ENCODE measurements around the gene TP53. TPM values are rescaled to one million over a fixed set of nuclear protein-coding genes. Genes with fewer than 3 reads are reported as not detected.

The TP53 gene
- total RNA-seq, 2 donors from 2014 or later = 98.2 to 112 TPM

GRCh38 chr17:7673239-7673638, 14.1 kb downstream of the TP53 start:
- peaks cover 21% of the 10 kb centered on the region for H3K36me3 Mint-ChIP-seq
- no peak overlapping the region for H3K4me3 Mint-ChIP-seq
- no peak overlapping the region for H3K27ac Mint-ChIP-seq
- H3K27me3 Mint-ChIP-seq = no peaks in the 10 kb centered on the region
- H3K9me3 Mint-ChIP-seq = peaks cover 8% of the 10 kb centered on the region
- ATAC-seq (no peak), DNase-seq (ENCODE audit: low spot score) (no peak)
- peaks cover 5 to 8% of the 10 kb centered on the region in 2 donors for H3K4me1 Mint-ChIP-seq (ENCODE audit: low read depth in 2 of 2)

- no peak for DNase-seq (ENCODE audit: low spot score)
- H3K36me3 Mint-ChIP-seq = peaks cover 4% of the 10 kb centered on the region
- H3K27me3 Mint-ChIP-seq = no peaks in the 10 kb centered on the region
- no peaks in the 10 kb centered on the region for H3K4me1 Mint-ChIP-seq (ENCODE audit: low read depth in 2 of 2)
- no peak for ATAC-seq
- H3K9me3 Mint-ChIP-seq = peaks cover 3% of the 10 kb centered on the region
- H3K27ac Mint-ChIP-seq = no peak overlapping the region
- H3K4me3 Mint-ChIP-seq = no peak overlapping the region
These were observed 18.8 kb downstream of the TP53 start for GRCh38 chr17:7668482-7668881.

- Mint-ChIP-seq H3K27ac (no peak overlapping the region), H3K4me3 (no peak overlapping the region), H3K36me3 (no peaks in the 10 kb centered on the region), H3K4me1 (ENCODE audit: low read depth in 2 of 2) (no peaks in the 10 kb centered on the region), H3K9me3 (no peaks in the 10 kb centered on the region), H3K27me3 (no peaks in the 10 kb centered on the region)
- DNase-seq (ENCODE audit: low spot score) (no peak), ATAC-seq (no peak)
These were observed 19.5 kb downstream of the TP53 start for GRCh38 chr17:7667656-7668406.

GRCh38 chr17:7656958-7657609, 30.2 kb downstream of the TP53 start:
- ATAC-seq = no peak
- Mint-ChIP-seq H3K36me3 (no peaks in the 10 kb centered on the region), H3K27ac (no peak overlapping the region), H3K4me3 (no peak overlapping the region), H3K9me3 (no peaks in the 10 kb centered on the region), H3K4me1 (ENCODE audit: low read depth in 2 of 2) (no peaks in the 10 kb centered on the region), H3K27me3 (peaks cover 0 to 14% of the 10 kb centered on the region in 2 donors)
- no peak for DNase-seq (ENCODE audit: low spot score)

GRCh38 chr17:7655541-7655840, 31.8 kb downstream of the TP53 start:
- no peak for DNase-seq (ENCODE audit: low spot score)
- Mint-ChIP-seq H3K27ac (no peak overlapping the region), H3K9me3 (no peaks in the 10 kb centered on the region), H3K36me3 (no peaks in the 10 kb centered on the region), H3K27me3 (peaks cover 9 to 25% of the 10 kb centered on the region in 2 donors), H3K4me3 (no peak overlapping the region), H3K4me1 (ENCODE audit: low read depth in 2 of 2) (peaks cover 8% of the 10 kb centered on the region in 2 donors)
- ATAC-seq = no peak

- Mint-ChIP-seq H3K27ac (no peak overlapping the region), H3K4me3 (no peak overlapping the region), H3K4me1 (ENCODE audit: low read depth in 2 of 2) (peaks cover 13% of the 10 kb centered on the region in 2 donors), H3K36me3 (no peaks in the 10 kb centered on the region), H3K9me3 (no peaks in the 10 kb centered on the region), H3K27me3 (peaks cover 14 to 30% of the 10 kb centered on the region in 2 donors)
- DNase-seq (ENCODE audit: low spot score) (no peak), ATAC-seq (no peak)
These were observed 32.3 kb downstream of the TP53 start for GRCh38 chr17:7654832-7655540.

- H3K27ac Mint-ChIP-seq = no peak overlapping the region
- no peak overlapping the region for H3K4me3 Mint-ChIP-seq
- peaks cover 17 to 37% of the 10 kb centered on the region in 2 donors for H3K27me3 Mint-ChIP-seq
- peaks cover 15 to 16% of the 10 kb centered on the region in 2 donors for H3K4me1 Mint-ChIP-seq (ENCODE audit: low read depth in 2 of 2)
- no peak for DNase-seq (ENCODE audit: low spot score)
- ATAC-seq = no peak
- no peaks in the 10 kb centered on the region for H3K9me3 Mint-ChIP-seq
- H3K36me3 Mint-ChIP-seq = no peaks in the 10 kb centered on the region
These were observed 34.6 kb downstream of the TP53 start for GRCh38 chr17:7652388-7653356.

GRCh38 chr17:7651665-7652387, 35.5 kb downstream of the TP53 start:
- H3K27ac Mint-ChIP-seq = no peak overlapping the region
- no peak for ATAC-seq

GRCh38 chr17:7651097-7651664, 36.1 kb downstream of the TP53 start:
- H3K4me3 Mint-ChIP-seq = peak overlapping the region; percentile 90
- DNase-seq (ENCODE audit: low spot score) = no peak
- H3K36me3 Mint-ChIP-seq = no peaks in the 10 kb centered on the region
- peaks cover 15 to 16% of the 10 kb centered on the region in 2 donors for H3K4me1 Mint-ChIP-seq (ENCODE audit: low read depth in 2 of 2)
- H3K27me3 Mint-ChIP-seq = peaks cover 24 to 36% of the 10 kb centered on the region in 2 donors
- no peak for ATAC-seq
- no peak overlapping the region for H3K27ac Mint-ChIP-seq
- no peaks in the 10 kb centered on the region for H3K9me3 Mint-ChIP-seq

More at GRCh38 chr17:7651665-7652387, 35.5 kb downstream of the TP53 start:
- no peaks in the 10 kb centered on the region for H3K36me3 Mint-ChIP-seq
- H3K9me3 Mint-ChIP-seq = no peaks in the 10 kb centered on the region
- peaks cover 15 to 16% of the 10 kb centered on the region in 2 donors for H3K4me1 Mint-ChIP-seq (ENCODE audit: low read depth in 2 of 2)
- H3K4me3 Mint-ChIP-seq = peak overlapping the region; percentile 25
- H3K27me3 Mint-ChIP-seq = peaks cover 17 to 35% of the 10 kb centered on the region in 2 donors
- no peak for DNase-seq (ENCODE audit: low spot score)

GRCh38 chr17:7650509-7651096, 36.7 kb downstream of the TP53 start, which contains the start of gene ATP1B2:
Gene ATP1B2 (plus strand): TSS chr17:7650926. CDS start chr17:7651519, 593 bp downstream.
- H3K27ac Mint-ChIP-seq = peak within 1 kb of the TSS in 1 of 2 donors; percentile 63
- H3K9me3 Mint-ChIP-seq = no peaks in the 10 kb centered on the region
- ATAC-seq (peak; percentile 88 to 90), DNase-seq (ENCODE audit: low spot score) (peak; percentile 66)
- H3K36me3 Mint-ChIP-seq = no peaks in the 10 kb centered on the region
- H3K4me1 Mint-ChIP-seq (ENCODE audit: low read depth in 2 of 2) = peaks cover 15 to 16% of the 10 kb centered on the region in 2 donors
- peak within 1 kb of the TSS; percentile 90 for H3K4me3 Mint-ChIP-seq
- peaks cover 27 to 36% of the 10 kb centered on the region in 2 donors for H3K27me3 Mint-ChIP-seq

- Mint-ChIP-seq H3K4me1 (ENCODE audit: low read depth in 2 of 2) (peaks cover 16 to 21% of the 10 kb centered on the region in 2 donors), H3K9me3 (no peaks in the 10 kb centered on the region), H3K36me3 (no peaks in the 10 kb centered on the region), H3K27me3 (peaks cover 27 to 30% of the 10 kb centered on the region in 2 donors), H3K27ac (no peak overlapping the region), H3K4me3 (no peak overlapping the region)
- DNase-seq (ENCODE audit: low spot score) (no peak), ATAC-seq (no peak)
These were observed 40.3 kb downstream of the TP53 start for GRCh38 chr17:7647018-7647417.

GRCh38 chr17:7646457-7646856, 40.8 kb downstream of the TP53 start:
- no peaks in the 10 kb centered on the region for H3K9me3 Mint-ChIP-seq
- H3K27ac Mint-ChIP-seq = no peak overlapping the region
- ATAC-seq (no peak), DNase-seq (ENCODE audit: low spot score) (no peak)
- H3K27me3 Mint-ChIP-seq = peaks cover 27 to 32% of the 10 kb centered on the region in 2 donors
- H3K4me3 Mint-ChIP-seq = no peak overlapping the region
- peaks cover 16 to 21% of the 10 kb centered on the region in 2 donors for H3K4me1 Mint-ChIP-seq (ENCODE audit: low read depth in 2 of 2)
- no peaks in the 10 kb centered on the region for H3K36me3 Mint-ChIP-seq

All from natural killer cell treated with Interleukin-12 subunit alpha and Interleukin-12 subunit beta and Interleukin-15 and Interleukin-18, amount 100 ng/mL, for 72 hours (primary cell).